AG04449 (cell line): ENCODE data around the gene ISX.

ENCODE experiments used
- CTCF ChIA-PET: fragments of 350-600 bp; formaldehyde crosslinking; extraction: SDS; loops from one replicate; lab custom pipeline; 2021; ENCODE audit warnings: antibody characterized with exemption; lab: Yijun Ruan, JAX
- POLR2A ChIA-PET: fragments of 400-600, 350-600 bp; formaldehyde crosslinking; extraction: SDS; loops from one replicate; lab custom pipeline; 2020; ENCODE audit warnings: antibody characterized with exemption, inconsistent platforms; lab: Yijun Ruan, JAX
- DNase-seq: peaks from one replicate; pipeline ENCODE4 v3.0.0-alpha.2; 2010; ENCODE audit warnings: low read depth, low spot score
- H3K4me3 ChIP-seq: 2 replicates; pipeline ENCODE4 v1.5.1; 2011; ENCODE audit warnings: low read depth, mild to moderate bottlenecking, control low read depth, low read length
- TF ChIP-seq, protein P1 (sequence below): IDR thresholded peaks from one replicate; pipeline ENCODE4 v1.5.1; 2011; ENCODE audit warnings: mild to moderate bottlenecking, moderate library complexity, low read length, control low read depth, inconsistent platforms; ENCODE audit not compliant: insufficient read depth; ENCODE audit errors: missing control alignments

ISX gene

DNA sequence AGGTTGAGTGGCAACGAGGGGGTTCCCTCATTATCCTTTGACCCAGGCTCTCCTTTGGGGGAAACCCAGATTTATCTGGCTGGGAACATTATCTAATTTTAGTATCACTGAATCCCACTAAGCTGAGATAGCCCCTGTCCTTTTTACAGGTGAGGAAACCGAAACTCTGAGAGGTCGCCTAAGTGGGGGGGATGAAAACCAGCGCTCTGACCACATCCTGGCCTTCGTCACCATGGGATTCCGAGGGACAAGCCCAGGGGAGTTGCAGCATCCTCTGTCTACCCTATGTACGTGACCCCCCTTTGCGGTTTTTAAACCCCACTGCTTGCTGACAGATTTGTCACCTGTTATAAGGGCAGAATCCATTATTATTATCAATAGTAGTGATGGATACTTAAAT is 61.0 kb downstream of the ISX start:
- POLR2A ChIA-PET: no interaction called here
- CTCF ChIA-PET: no interaction called here
- H3K4me3 ChIP-seq: no peak overlapping the region
- TF ChIP-seq, protein P1, sequence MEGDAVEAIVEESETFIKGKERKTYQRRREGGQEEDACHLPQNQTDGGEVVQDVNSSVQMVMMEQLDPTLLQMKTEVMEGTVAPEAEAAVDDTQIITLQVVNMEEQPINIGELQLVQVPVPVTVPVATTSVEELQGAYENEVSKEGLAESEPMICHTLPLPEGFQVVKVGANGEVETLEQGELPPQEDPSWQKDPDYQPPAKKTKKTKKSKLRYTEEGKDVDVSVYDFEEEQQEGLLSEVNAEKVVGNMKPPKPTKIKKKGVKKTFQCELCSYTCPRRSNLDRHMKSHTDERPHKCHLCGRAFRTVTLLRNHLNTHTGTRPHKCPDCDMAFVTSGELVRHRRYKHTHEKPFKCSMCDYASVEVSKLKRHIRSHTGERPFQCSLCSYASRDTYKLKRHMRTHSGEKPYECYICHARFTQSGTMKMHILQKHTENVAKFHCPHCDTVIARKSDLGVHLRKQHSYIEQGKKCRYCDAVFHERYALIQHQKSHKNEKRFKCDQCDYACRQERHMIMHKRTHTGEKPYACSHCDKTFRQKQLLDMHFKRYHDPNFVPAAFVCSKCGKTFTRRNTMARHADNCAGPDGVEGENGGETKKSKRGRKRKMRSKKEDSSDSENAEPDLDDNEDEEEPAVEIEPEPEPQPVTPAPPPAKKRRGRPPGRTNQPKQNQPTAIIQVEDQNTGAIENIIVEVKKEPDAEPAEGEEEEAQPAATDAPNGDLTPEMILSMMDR: no peak
- no peak for DNase-seq

DNA sequence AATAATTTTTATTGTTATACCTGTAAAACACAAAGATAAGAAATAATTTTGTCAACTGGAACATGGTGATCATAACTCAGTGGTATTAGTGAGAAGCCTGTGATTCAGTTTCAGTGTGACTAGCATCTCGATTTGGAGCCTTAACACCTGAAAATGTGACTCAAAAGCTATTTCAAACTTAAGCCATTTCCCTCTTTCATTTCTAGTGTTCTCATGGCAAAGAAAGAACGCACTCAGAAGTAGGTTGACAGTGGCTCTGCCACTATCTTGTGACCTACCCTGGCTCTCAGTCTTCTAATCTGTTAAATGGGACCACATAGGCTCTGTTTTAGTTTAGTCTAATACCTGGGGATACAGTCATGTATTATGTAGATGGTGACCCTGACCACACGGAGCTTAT is 62.7 kb downstream of the ISX start:
- TF ChIP-seq, protein P1: no peak
- no peak overlapping the region for H3K4me3 ChIP-seq
- POLR2A ChIA-PET: no interaction called here
- CTCF ChIA-PET: interaction anchor here (1.3 kb wide), 1 partner anchor 22 kb away, joined by 3 read pairs; no protein-coding TSS in a partner anchor
- DNase-seq: no peak

- CTCF ChIA-PET: interaction anchor here (0.6 kb wide), 1 partner anchor 18 kb away, joined by 3 read pairs; no protein-coding TSS in a partner anchor
- POLR2A ChIA-PET: no interaction called here
- no peak overlapping the region for H3K4me3 ChIP-seq
- DNase-seq: no peak
- TF ChIP-seq, protein P1: no peak
Observed at GRCh38 chr22:35131525-35132000, 65.6 kb downstream of the ISX start.

DNA sequence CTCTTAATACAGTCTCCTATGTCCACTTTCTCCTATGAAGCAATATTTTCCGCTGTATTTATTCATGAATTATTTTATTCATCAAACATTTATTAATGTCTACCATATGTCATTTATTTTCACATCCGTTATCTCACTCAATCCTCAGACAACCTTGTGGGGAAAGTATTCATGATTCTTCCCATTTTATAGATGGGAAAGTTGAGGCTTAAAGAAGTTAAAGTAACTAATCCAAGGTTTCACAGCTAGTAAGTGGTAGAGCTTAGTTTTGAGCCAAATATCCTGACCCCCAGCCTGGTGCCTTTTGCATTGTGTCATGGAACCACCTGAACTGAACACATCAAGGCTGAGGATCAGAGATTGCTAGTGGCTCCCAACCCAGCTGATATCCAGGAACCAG is 66.6 kb downstream of the ISX start:
- no peak for DNase-seq
- ChIA-PET CTCF (no interaction called here), POLR2A (no interaction called here)
- H3K4me3 ChIP-seq: no peak overlapping the region
- TF ChIP-seq, protein P1: no peak

GRCh38 chr22:35133702-35134380 is 67.9 kb downstream of the ISX start:
- H3K4me3 ChIP-seq: no peak overlapping the region
- DNase-seq: no peak
- ChIA-PET CTCF (interaction anchor here (1.9 kb wide), 1 partner anchor 17 kb away, joined by 6 read pairs; no protein-coding TSS in a partner anchor), POLR2A (no interaction called here)
- TF ChIP-seq, protein P1: no peak

- no peak for DNase-seq
- POLR2A ChIA-PET: no interaction called here
- CTCF ChIA-PET: interaction anchor here (1.9 kb wide), 1 partner anchor 16 kb away, joined by 6 read pairs; no protein-coding TSS in a partner anchor
Observed at GRCh38 chr22:35134637-35135036, 68.7 kb downstream of the ISX start.

More at GRCh38 chr22:35134637-35135036, 68.7 kb downstream of the ISX start:
- H3K4me3 ChIP-seq: no peak overlapping the region
- TF ChIP-seq, protein P1: no peak
